WTC11 (cell line): ENCODE results near the gene GPR156. TPM values are rescaled to one million over a fixed set of nuclear protein-coding genes. Genes with fewer than 3 reads are reported as not detected.
"Not testable (repeated sequence)": the region's sequence is repeated elsewhere in the genome, so short reads cannot be mapped to it uniquely, and the experiment has no call there.

Experiments used
- ATAC-seq: fragments of 200-7000 bp; cut with Tn5 transposase; 2 replicates; pipeline ENCODE4 v1.10.0; 2021; ENCODE audit warnings: mild to moderate bottlenecking, moderate library complexity
- CTCF ChIA-PET: fragments of 300-600 bp; sonication (Branson Sonifier 250); formaldehyde crosslinking; loops from one replicate; lab custom pipeline; 2021; ENCODE audit warnings: antibody characterized with exemption; lab: Charles Lee
- POLR2A ChIA-PET: fragments of 350-600 bp; sonication (Branson Sonifier 250); formaldehyde crosslinking; loops from one replicate; lab custom pipeline; 2021; ENCODE audit warnings: antibody characterized with exemption; lab: Charles Lee
- DNase-seq: peaks from one replicate; pipeline ENCODE4 v3.0.0; 2021; ENCODE audit warnings: low spot score
- H3K27ac Mint-ChIP-seq: 2 replicates; pipeline ENCODE4 v1.8.0; 2021; ENCODE audit warnings: mixed read lengths
- H3K27me3 Mint-ChIP-seq: 2 replicates; pipeline ENCODE4 v1.8.0; 2021; ENCODE audit warnings: low read depth, mild to moderate bottlenecking, moderate library complexity, mixed read lengths
- H3K36me3 Mint-ChIP-seq: 2 replicates; pipeline ENCODE4 v1.8.0; 2021; ENCODE audit warnings: mixed read lengths
- H3K4me1 Mint-ChIP-seq: 2 replicates; pipeline ENCODE4 v1.8.0; 2022; ENCODE audit warnings: mixed read lengths
- H3K4me3 Mint-ChIP-seq: 2 replicates; pipeline ENCODE4 v1.8.0; 2021; ENCODE audit warnings: mild to moderate bottlenecking, moderate library complexity, mixed read lengths
- H3K9me3 Mint-ChIP-seq: 2 replicates; pipeline ENCODE4 v1.8.0; 2021; ENCODE audit warnings: mixed read lengths
- AR ChIP-seq: fragments of 250-450 bp; sonication (Bioruptor Pico); IDR thresholded peaks from 2 replicates; pipeline ENCODE4 v1.9.0; 2021; ENCODE audit warnings: mild to moderate bottlenecking
- ARID4B ChIP-seq: sonication (generic); formaldehyde crosslinking; IDR thresholded peaks from 2 replicates; pipeline ENCODE4 v1.8.0; 2023; ENCODE audit warnings: missing genetic modification reagents, mild to moderate bottlenecking, borderline replicate concordance
- CBFB ChIP-seq: sonication (generic); formaldehyde crosslinking; IDR thresholded peaks from 2 replicates; pipeline ENCODE4 v1.8.1; 2022; ENCODE audit warnings: mild to moderate bottlenecking, low read depth, missing genetic modification reagents
- CTCF ChIP-seq: fragments of 200-600 bp; IDR thresholded peaks from 2 replicates; pipeline ENCODE4 v1.8.0; 2022; ENCODE audit warnings: antibody characterized with exemption
- E2F4 ChIP-seq: sonication (generic); formaldehyde crosslinking; IDR thresholded peaks from 2 replicates; pipeline ENCODE4 v1.8.1; 2022; ENCODE audit warnings: low read depth, mild to moderate bottlenecking, moderate library complexity, missing genetic modification reagents, borderline replicate concordance
- ETV6 ChIP-seq: sonication (generic); formaldehyde crosslinking; IDR thresholded peaks from 2 replicates; pipeline ENCODE4 v1.8.1; 2022; ENCODE audit warnings: mild to moderate bottlenecking, missing genetic modification reagents
- FOXK1 ChIP-seq: sonication (generic); formaldehyde crosslinking; IDR thresholded peaks from 2 replicates; pipeline ENCODE4 v1.8.0; 2022; ENCODE audit warnings: mild to moderate bottlenecking, moderate library complexity, missing genetic modification reagents
- IRF1 ChIP-seq: sonication (generic); formaldehyde crosslinking; IDR thresholded peaks from 2 replicates; pipeline ENCODE4 v1.8.0; 2023; ENCODE audit warnings: missing genetic modification reagents
- NFE2L1 ChIP-seq: sonication (generic); formaldehyde crosslinking; IDR thresholded peaks from 2 replicates; pipeline ENCODE4 v1.8.1; 2023; ENCODE audit warnings: missing genetic modification reagents
- PRRX2 ChIP-seq: fragments of 250-450 bp; sonication (Bioruptor Pico); IDR thresholded peaks from 2 replicates; pipeline ENCODE4 v1.8.0; 2021; ENCODE audit warnings: mild to moderate bottlenecking
- SOX15 ChIP-seq: fragments of 250-450 bp; sonication (Bioruptor Pico); IDR thresholded peaks from 2 replicates; pipeline ENCODE4 v1.9.0; 2021; ENCODE audit warnings: mild to moderate bottlenecking
- SP1 ChIP-seq: sonication (generic); formaldehyde crosslinking; conservative IDR thresholded peaks from 2 replicates; pipeline ENCODE4 v1.8.1; 2022; ENCODE audit warnings: missing genetic modification reagents
- TEAD1 ChIP-seq: sonication (generic); formaldehyde crosslinking; IDR thresholded peaks from 2 replicates; pipeline ENCODE4 v1.8.0; 2022; ENCODE audit warnings: mild to moderate bottlenecking, missing genetic modification reagents
- TP53 ChIP-seq: sonication (generic); formaldehyde crosslinking; IDR thresholded peaks from 2 replicates; pipeline ENCODE4 v1.8.1; 2023; ENCODE audit warnings: mild to moderate bottlenecking, missing genetic modification reagents
- ZBTB21 ChIP-seq: sonication (generic); formaldehyde crosslinking; IDR thresholded peaks from 2 replicates; pipeline ENCODE4 v1.8.1; 2023; ENCODE audit warnings: mild to moderate bottlenecking, missing genetic modification reagents, borderline replicate concordance
- ZNF232 ChIP-seq: sonication (generic); formaldehyde crosslinking; IDR thresholded peaks from 2 replicates; pipeline ENCODE4 v1.8.0; 2022; ENCODE audit warnings: mild to moderate bottlenecking, missing genetic modification reagents
- ZNF396 ChIP-seq: fragments of 250-450 bp; sonication (Bioruptor Pico); IDR thresholded peaks from 2 replicates; pipeline ENCODE4 v1.8.0; 2021; ENCODE audit warnings: mild to moderate bottlenecking, moderate library complexity, borderline replicate concordance
- ZNF671 ChIP-seq: fragments of 250-450 bp; sonication (Bioruptor Pico); IDR thresholded peaks from 2 replicates; pipeline ENCODE4 v1.8.0; 2021; ENCODE audit warnings: mild to moderate bottlenecking
- total RNA-seq: library from RNA; stranded (reverse); gene quantifications from 3 replicates; pipeline ENCODE4 v1.2.3, GENCODE V29; 2021

The GPR156 gene
- total RNA-seq, 1 experiment from 2014 or later, result 0.72 TPM

GRCh38 chr3:120218981-120219380 lies 66.0 kb downstream of the GPR156 start:
- Mint-ChIP-seq H3K4me1 (peaks cover 2% of the 10 kb centered on the region), H3K27ac (no peak overlapping the region), H3K9me3 (peaks cover 5% of the 10 kb centered on the region; the same call in 1 of the 2 replicates), H3K4me3 (no peak overlapping the region), H3K36me3 (no peaks in the 10 kb centered on the region), H3K27me3 (no peaks in the 10 kb centered on the region)
- TF ChIP-seq SP1, result no peak
- no peak for TF ChIP-seq IRF1 (CRISPR knock-in tag)
- no peak for TF ChIP-seq ARID4B (CRISPR knock-in tag)
- no peak for TF ChIP-seq ZNF671
- TF ChIP-seq ETV6 (CRISPR knock-in tag), result no peak
- no peak for TF ChIP-seq TP53 (CRISPR knock-in tag)
- ATAC-seq (no peak), DNase-seq (no peak)
- CTCF ChIA-PET, result no interaction called here
- POLR2A ChIA-PET, result no interaction called here

- DNase-seq, H3K36me3 Mint-ChIP-seq, H3K9me3 Mint-ChIP-seq, ATAC-seq, CTCF ChIA-PET, H3K27ac Mint-ChIP-seq, POLR2A ChIA-PET, H3K27me3 Mint-ChIP-seq, H3K4me1 Mint-ChIP-seq, H3K4me3 Mint-ChIP-seq: not testable (repeated sequence)
Measured at GRCh38 chr3:120216633-120217032, 68.4 kb downstream of the GPR156 start.

- no peaks in the 10 kb centered on the region for H3K36me3 Mint-ChIP-seq
- DNase-seq, result no peak
- TF ChIP-seq ZNF232 (CRISPR knock-in tag), result no peak
- TF ChIP-seq NFE2L1 (CRISPR knock-in tag), result no peak
- TF ChIP-seq PRRX2 (CRISPR knock-in tag), result no peak
- no peak for TF ChIP-seq ZNF396
- ChIA-PET CTCF (no interaction called here), POLR2A (no interaction called here)
- no peak overlapping the region for H3K4me3 Mint-ChIP-seq
- no peaks in the 10 kb centered on the region for H3K27me3 Mint-ChIP-seq
- H3K9me3 Mint-ChIP-seq, result peaks cover 5% of the 10 kb centered on the region; the same call in 1 of the 2 replicates
- peak; percentile 78 for ATAC-seq
- H3K27ac Mint-ChIP-seq, result no peak overlapping the region
- peaks cover 4% of the 10 kb centered on the region for H3K4me1 Mint-ChIP-seq
Measured at GRCh38 chr3:120214176-120214575, 70.8 kb downstream of the GPR156 start.

- no peak for ATAC-seq
- H3K27ac Mint-ChIP-seq, result no peak overlapping the region
- ChIA-PET CTCF (no interaction called here), POLR2A (no interaction called here)
- H3K27me3 Mint-ChIP-seq, result no peaks in the 10 kb centered on the region
- peaks cover 4% of the 10 kb centered on the region for H3K4me1 Mint-ChIP-seq
- H3K9me3 Mint-ChIP-seq, result no peaks in the 10 kb centered on the region
- no peak overlapping the region for H3K4me3 Mint-ChIP-seq
- DNase-seq, result no peak
- no peaks in the 10 kb centered on the region for H3K36me3 Mint-ChIP-seq
- TF ChIP-seq E2F4 (CRISPR knock-in tag), result no peak
- no peak for TF ChIP-seq AR (CRISPR knock-in tag)
- TF ChIP-seq SOX15 (CRISPR knock-in tag), result no peak
- TF ChIP-seq ZNF232 (CRISPR knock-in tag), result no peak
- no peak for TF ChIP-seq ZBTB21 (CRISPR knock-in tag)
- TF ChIP-seq CBFB (CRISPR knock-in tag), result no peak
- no peak for TF ChIP-seq IRF1 (CRISPR knock-in tag)
- no peak for TF ChIP-seq FOXK1 (CRISPR knock-in tag)
- TF ChIP-seq CTCF, result no peak
- TF ChIP-seq TEAD1 (CRISPR knock-in tag), result no peak
Measured at GRCh38 chr3:120212505-120212904, 72.5 kb downstream of the GPR156 start.
